ENCODE measurements around the gene NRARP. TPM values are rescaled to one million over a fixed set of nuclear protein-coding genes. Genes with fewer than 3 reads are reported as not detected.

The NRARP gene
- total RNA-seq, 1 donor: 0.09 TPM

- no peak for TF ChIP-seq CTCF (IDR thresholded peaks at IDR 0.05; ENCODE audit: insufficient read depth, low read length)
- no peak overlapping the region for H3K4me3 ChIP-seq (ENCODE audit: low read depth, low read length)
- DNase-seq (ENCODE audit: low read depth): no peak
These were observed 5.4 kb upstream of the NRARP start for GRCh38 chr9:137307255-137308056.

- no peak for DNase-seq (ENCODE audit: low read depth)
- TF ChIP-seq CTCF (IDR thresholded peaks at IDR 0.05; ENCODE audit: insufficient read depth, low read length): no peak
- no peak overlapping the region for H3K4me3 ChIP-seq (ENCODE audit: low read depth, low read length)
These were observed 4.8 kb upstream of the NRARP start for GRCh38 chr9:137306850-137307254.

GRCh38 chr9:137306066-137306849, 4.2 kb upstream of the NRARP start:
- H3K4me3 ChIP-seq (ENCODE audit: low read depth, low read length): no peak overlapping the region
- no peak for TF ChIP-seq CTCF (IDR thresholded peaks at IDR 0.05; ENCODE audit: insufficient read depth, low read length)
- no peak for DNase-seq (ENCODE audit: low read depth)

- TF ChIP-seq CTCF (IDR thresholded peaks at IDR 0.05; ENCODE audit: insufficient read depth, low read length): no peak
These were observed 3.7 kb upstream of the NRARP start for GRCh38 chr9:137305798-137306065.

GRCh38 chr9:137305060-137305797, 3.2 kb upstream of the NRARP start:
- no peak for DNase-seq (ENCODE audit: low read depth)
- peak; percentile 17 for TF ChIP-seq CTCF (IDR thresholded peaks at IDR 0.05; ENCODE audit: insufficient read depth, low read length)
- no peak overlapping the region for H3K4me3 ChIP-seq (ENCODE audit: low read depth, low read length)

More at GRCh38 chr9:137305798-137306065, 3.7 kb upstream of the NRARP start:
- no peak for DNase-seq (ENCODE audit: low read depth)
- no peak overlapping the region for H3K4me3 ChIP-seq (ENCODE audit: low read depth, low read length)

- peak; percentile 7 for TF ChIP-seq CTCF (IDR thresholded peaks at IDR 0.05; ENCODE audit: insufficient read depth, low read length)
- DNase-seq (ENCODE audit: low read depth): no peak
- no peak overlapping the region for H3K4me3 ChIP-seq (ENCODE audit: low read depth, low read length)
These were observed 2.5 kb upstream of the NRARP start for GRCh38 chr9:137304383-137305059.

All from fibroblast of the aortic adventitia (primary cell).